Fibroblast of pulmonary artery (primary cell): ENCODE measurements around the gene CPN2.
A peak's percentile ranks its signal among the peaks of the same experiment; 100 is the strongest.

Experiments
- DNase-seq: peaks from one replicate; pipeline ENCODE4 v3.0.0-alpha.2; 2010; ENCODE audit warnings: low read depth
- H3K4me3 ChIP-seq: replicated peaks from 2 replicates; pipeline ENCODE4 v1.5.1; 2011; ENCODE audit warnings: low read depth, mild to moderate bottlenecking, control low read depth, low read length, moderate library complexity
- TF ChIP-seq, protein P1 (sequence below): IDR thresholded peaks from 2 replicates; pipeline ENCODE4 v1.5.1; 2011; ENCODE audit warnings: mild to moderate bottlenecking, control low read depth, low read length, inconsistent platforms; ENCODE audit errors: missing control alignments

CPN2 gene

GRCh38 chr3:194296454-194297263 lies 54.5 kb downstream of the CPN2 start:
- TF ChIP-seq, protein P1, sequence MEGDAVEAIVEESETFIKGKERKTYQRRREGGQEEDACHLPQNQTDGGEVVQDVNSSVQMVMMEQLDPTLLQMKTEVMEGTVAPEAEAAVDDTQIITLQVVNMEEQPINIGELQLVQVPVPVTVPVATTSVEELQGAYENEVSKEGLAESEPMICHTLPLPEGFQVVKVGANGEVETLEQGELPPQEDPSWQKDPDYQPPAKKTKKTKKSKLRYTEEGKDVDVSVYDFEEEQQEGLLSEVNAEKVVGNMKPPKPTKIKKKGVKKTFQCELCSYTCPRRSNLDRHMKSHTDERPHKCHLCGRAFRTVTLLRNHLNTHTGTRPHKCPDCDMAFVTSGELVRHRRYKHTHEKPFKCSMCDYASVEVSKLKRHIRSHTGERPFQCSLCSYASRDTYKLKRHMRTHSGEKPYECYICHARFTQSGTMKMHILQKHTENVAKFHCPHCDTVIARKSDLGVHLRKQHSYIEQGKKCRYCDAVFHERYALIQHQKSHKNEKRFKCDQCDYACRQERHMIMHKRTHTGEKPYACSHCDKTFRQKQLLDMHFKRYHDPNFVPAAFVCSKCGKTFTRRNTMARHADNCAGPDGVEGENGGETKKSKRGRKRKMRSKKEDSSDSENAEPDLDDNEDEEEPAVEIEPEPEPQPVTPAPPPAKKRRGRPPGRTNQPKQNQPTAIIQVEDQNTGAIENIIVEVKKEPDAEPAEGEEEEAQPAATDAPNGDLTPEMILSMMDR = no peak
- DNase-seq = peak; percentile 94
- peak overlapping the region; percentile 21 for H3K4me3 ChIP-seq

DNA sequence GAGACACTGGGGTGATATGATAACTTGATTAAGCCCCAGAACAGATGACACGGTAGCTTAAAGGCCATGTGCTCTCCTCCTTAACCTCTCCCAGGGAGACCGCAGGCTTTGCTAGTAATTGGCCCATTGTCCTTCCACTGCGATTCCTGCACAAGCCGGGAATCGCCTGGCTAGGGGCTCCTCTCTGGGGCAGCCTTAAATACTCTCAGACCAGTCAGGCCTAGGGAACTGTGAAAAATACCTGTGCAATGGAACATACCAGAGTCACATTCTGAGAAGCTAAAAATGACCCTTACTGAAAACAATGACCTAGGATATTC lies 56.3 kb downstream of the CPN2 start:
- no peak for DNase-seq
- H3K4me3 ChIP-seq = no peak overlapping the region
- TF ChIP-seq, protein P1 = no peak

- no peak overlapping the region for H3K4me3 ChIP-seq
- DNase-seq = no peak
- TF ChIP-seq, protein P1 = no peak
Observed at GRCh38 chr3:194294199-194294894, 56.8 kb downstream of the CPN2 start.

- H3K4me3 ChIP-seq = no peak overlapping the region
- TF ChIP-seq, protein P1 = no peak
- no peak for DNase-seq
Observed at GRCh38 chr3:194293546-194294198, 57.5 kb downstream of the CPN2 start.

DNA sequence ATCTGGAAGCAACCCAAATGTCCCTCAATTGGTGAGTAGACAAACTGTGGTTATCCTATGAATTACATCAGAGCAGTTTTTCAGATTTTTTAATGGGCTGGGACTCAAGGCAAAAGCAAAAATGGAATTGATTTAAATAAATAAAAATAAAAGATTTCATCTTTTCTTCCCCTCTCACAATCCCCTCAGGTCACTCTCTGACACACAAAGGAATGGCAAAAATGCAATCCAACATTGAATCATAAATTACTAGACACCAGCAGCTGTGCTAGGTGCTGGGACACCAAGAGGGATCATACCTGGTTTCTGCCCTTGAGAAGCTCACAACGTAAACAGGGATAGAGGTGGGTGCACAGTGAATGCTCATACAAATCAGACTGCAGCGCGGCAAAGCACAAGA lies 58.8 kb downstream of the CPN2 start:
- DNase-seq = no peak
- H3K4me3 ChIP-seq = no peak overlapping the region
- TF ChIP-seq, protein P1 = no peak
